Effector CD4-positive, alpha-beta T cell (primary cell): ENCODE data around the gene RBM47.
"Not testable (repeated sequence)": the region's sequence is repeated elsewhere in the genome, so short reads cannot be mapped to it uniquely, and the experiment has no call there.

Source experiments
- DNase-seq: peaks from one replicate; pipeline ENCODE4 v3.0.0-alpha.2; 2020
- total RNA-seq: gene quantifications from one replicate; lab custom pipeline; 2026; lab: John Stamatoyannopoulos, UW

Gene RBM47
- total RNA-seq = 0.56 reads per million

DNA sequence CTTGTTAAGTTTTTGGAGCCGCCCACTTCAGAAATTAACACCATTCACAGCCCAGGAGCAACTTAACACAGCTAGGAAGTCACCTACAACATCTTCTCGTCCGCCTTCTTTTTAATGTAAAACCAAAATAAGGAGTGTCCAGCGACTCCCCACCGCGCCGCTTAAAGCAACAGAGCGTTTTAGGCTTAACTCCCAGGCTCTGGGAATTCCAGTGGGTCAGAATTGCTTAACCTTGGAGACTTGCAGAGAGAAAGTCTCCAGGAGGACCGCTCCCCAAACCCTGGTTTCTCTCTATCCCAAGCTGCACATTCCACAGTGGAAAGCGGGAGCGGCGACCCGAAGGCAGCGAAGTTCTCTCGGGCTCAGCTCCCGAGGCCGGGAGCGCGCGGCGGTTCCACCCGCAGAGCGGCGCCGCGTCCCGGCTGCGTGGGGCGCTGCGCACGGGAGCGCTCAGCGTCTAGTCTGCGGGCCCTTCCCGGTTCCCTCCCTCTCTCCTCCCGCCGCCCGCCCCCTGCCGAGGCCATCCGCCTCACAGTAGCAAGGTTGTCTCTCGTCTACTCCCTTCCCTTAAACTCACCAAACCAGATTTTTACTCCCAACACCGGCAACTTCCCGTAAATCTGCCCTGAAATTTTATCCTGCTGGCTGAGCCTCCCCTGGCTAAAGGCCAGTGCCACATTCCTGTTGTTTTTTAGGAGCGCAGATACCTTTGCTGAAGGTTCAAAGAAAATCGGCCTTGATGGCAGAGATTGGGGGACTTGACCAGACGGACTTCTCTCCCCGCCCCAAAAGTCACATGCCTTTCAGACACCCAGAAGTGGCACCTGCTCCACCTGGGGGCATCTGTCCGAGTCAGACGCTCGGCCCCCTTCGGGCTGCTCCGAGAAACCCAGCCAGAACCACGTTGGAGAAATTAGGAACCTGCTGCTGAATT lies at the start of gene RBM47:
Gene RBM47 (minus strand): TSS at position 464 of the 934 bp plus-strand sequence. CDS start 190,971 bp downstream, outside the sequence.
- DNase-seq = no peak

DNA sequence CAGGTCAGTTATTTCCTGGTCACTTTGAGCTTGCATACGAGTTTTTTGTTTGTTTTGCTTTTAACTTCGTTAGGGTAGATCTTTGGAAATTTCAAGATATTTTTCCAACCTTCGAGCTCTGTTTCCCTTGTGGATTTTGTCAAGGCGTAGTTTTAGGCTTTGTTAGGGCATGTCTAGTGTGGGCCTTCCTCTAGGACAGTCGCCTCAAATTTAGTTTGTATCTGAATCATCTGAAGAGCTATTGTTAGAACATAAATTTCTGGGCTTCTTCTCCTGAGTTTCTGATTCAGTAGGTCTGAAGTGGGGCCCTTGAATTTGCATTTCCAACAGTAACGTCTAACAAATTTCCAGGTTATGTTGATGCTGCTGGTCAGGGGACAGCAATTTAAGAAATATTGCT lies 48.8 kb upstream of the RBM47 start:
- DNase-seq = no peak

DNA sequence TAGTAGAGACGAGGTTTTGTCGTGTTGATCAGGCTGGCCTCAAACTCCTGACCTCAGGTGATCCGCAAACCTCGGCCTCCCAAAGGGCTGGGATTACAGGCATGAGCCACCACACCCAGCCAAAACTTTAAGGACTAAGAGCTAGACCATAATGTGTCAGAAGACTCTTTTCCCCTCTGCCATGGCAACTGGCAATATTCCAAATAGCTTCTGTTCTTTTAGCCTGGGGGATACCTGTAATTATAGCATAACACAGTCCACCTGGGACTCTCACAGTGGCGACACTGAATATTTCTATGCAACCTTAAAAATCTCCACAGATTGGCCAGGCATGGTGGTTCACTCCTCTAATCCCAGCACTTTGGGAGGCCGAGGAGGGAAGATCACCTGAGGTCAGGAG lies 45.5 kb upstream of the RBM47 start:
- DNase-seq = no peak

DNA sequence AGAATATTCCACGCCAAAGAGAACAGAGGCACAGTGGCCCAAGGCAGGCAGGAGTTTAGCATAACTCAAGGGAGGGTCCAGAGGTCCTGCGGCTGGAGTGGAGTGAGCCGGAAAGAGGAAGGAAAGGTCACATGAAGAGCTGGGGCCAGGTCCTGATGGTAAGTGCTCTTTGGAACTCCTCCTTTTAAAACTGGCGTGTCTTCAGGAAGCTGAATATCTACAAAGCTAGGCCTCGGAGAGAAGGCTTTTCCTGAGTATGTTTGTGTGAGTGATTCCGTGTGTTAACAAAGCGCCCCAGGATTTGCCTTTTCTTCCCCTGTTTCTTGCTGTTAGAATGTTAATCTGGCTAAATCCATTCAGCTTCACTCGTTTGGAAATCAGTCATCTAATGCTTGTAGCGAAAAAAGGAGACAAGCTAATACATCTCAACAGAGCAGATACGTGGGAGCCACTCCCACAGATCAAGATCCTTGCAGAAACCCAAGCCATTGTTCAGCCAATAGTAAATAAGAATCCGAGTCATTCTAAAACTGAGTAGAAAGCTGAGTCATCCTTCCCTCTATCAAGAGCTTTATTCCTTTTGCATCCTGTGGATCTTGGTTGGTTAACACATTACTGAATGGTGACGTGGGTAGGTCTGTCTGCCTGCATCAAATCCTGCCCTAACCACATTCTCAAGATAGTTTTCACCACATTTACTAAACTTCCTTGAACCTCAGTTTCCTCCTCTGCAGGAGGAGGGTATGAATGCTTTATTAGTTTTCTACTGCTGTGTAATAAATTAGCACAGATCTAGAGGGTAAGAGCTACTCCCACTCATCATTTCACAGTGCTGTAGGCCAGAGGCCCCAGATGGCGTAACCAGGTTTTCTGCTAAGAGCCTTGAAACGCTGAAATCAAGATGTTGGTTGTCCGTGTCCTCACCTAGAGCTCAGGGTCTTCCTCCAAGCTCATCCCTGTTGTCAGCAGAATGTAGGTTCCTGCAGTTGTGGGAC lies 43.2 kb upstream of the RBM47 start:
- DNase-seq = no peak

DNA sequence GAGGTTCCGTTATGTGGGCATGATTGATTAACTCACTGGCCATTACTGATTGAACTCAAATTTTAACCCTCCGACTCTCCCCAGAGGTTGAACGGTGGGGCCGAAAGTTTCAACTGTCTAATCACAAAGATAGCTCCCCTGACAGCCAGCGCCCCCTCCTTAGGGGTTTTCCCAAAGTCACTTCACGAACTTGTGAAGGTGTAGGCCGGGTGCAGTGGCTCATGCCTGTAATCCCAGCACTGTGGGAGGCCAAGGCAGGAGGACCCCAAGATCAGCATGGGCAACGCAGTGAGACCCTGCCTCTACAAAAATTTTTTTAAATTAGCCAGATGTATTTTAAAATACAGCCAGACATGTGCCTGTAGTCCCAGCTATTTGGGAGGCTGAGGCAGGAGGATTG lies 39.8 kb upstream of the RBM47 start:
- no peak for DNase-seq

DNA sequence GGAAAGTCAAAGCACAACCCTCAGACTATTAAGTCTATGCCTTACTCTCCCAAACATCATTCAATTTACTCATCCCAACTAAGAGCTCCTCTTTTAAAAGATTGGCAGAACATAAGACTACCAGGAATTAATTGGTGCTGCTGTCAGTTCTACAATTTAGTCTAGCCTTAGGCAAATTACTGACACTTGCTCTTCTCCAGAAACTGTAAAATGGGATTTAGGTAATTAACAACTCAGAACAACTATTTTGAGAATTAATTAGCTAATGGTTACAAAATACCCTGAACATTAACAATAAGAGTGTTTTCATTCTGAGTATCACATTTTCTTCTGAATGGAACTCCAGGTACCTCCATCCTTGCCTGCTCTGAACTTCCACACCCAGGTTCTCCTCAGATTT lies 36.2 kb upstream of the RBM47 start:
- DNase-seq = no peak

DNA sequence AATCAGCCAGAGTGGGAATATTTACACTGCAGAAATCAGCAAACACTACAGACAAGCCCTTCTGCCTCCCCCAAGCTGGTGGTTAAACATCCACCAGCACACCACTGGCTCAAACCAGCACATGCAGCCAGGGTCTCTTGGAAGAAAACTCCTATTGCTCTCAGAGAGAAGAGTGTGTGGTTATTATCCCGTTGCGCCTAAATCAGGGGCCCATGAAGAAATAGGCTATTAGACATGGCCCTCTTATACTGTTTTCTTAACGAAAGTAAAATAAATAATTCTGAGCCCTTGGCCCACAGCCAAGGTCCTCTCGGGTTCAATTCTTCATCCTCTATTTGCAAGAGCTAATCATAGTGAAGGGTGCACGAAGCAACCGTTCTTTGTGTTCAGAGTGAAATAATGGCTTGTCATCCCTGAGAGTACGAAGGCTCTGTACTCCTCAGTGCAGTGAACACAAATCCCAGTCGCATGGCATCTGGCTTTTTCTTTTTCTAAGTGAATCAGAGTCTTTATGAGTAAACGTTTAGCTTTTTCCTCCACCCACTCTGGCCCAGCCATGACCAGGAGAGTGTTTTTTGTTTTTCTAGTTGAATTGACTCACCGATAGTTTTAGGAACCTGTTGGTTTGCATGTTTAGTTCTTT lies 33.4 kb upstream of the RBM47 start:
- no peak for DNase-seq

DNA sequence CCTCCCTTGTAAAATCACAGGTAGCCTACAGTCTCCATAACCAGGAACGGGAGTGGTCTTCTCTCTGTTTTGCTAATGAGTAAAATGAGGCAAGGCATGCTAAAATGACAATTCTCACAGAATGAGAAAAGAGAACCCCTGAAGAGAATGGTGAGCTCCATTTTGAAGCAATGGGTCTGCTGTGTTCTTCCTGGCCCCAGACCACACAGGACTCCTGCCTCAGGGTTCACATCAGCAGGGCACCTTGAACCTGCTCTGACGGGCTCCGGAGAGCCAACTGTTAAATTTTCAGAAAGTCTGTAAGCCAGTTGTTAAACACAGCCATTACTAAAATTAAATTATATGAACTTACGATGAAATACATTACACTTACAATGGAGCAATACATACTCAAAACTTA lies 32.1 kb upstream of the RBM47 start:
- no peak for DNase-seq

DNA sequence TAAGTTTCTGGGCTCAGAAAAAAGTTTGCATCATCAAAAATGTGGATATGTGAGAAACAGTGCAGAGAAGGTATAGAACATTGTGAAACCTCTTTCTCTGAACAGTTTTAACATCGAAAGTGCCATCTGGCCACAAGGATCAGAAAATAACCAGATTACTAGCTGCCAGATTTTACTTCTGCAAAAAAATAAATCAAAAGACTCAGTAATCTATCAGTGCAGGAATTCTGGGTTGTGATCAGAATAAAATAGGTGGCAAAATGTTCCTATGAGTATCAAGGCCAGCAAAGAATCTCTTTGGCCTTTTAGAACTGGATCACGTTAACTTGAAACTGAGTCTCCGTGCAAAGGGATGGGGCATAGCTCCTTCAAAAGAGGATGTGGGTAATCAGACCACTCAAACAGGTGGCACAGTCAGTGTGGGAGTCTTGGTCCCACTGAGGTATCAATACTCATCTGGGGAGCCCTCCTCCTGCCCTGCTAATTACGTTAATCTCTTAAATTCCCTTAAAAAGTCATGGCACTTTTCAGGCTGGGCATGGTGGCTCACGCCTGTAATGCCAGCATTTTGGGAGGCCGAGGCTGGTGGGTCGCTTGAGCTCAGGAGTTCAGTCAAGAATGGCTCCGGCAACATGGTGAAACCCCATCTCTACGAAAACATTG lies 26.7 kb upstream of the RBM47 start:
- DNase-seq = no peak

DNA sequence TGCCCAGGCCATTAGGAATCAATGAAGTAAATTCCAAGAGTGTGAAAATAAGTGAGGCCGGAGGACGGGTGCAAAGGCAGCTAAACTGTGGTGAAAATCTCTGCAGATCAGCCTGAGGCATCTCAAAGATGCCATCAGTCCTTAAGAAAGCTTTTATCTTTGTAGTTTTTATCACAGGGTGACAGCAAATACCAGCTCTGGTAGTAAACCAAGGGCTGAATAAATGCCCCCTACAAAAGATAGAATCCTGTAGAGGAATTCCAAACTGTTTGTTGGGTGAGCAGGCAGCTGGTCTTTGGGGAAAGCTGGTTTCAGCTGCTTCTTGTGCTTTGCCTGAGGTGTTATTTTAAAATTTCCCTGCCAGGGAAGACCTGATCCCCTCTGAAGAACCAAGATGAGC lies 21.6 kb upstream of the RBM47 start:
- no peak for DNase-seq

DNA sequence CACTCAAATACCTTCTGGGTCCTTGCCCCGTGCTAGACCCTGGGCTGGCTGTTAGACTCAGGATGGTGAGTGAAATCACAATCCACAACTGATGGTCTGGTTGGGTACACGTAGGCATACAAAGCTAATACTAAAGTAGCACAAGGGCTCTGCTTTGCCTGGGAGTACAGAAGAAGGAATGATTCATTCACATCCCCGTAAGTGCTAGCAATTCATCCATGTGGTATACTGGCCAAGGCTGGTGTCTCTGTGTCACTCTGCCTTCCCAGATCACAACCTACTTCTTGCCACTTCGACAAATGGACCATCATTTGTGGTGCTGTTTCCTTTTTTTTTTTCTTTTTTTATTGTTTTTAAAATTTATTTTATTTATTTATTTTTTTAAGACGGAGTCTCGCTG lies 19.7 kb upstream of the RBM47 start:
- no peak for DNase-seq

DNA sequence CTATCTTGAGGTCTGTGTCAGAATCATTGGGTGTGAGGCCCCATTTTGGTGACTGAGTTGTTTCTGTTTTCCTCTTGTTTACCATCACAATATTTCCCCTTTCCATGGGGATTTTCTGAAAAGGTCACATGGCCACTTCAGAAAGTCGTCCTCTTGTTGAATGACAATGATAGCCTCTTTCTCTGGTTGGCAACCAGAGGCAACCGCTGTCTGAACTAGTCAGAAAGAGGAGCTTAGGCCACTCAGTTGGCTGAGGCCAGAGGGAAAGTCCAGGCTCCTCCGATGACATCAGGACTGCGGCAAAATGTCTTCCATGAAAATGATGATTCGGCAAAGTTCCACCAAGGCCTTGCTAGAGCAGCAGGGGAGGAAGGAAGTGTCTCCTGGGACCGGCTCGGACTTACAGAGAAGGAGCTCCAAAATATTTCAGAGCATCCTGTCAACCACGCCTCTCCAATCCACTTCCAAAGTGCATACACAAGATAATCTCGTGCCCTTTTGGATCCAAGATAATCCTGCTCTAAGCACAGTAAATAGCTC lies 19.1 kb upstream of the RBM47 start:
- no peak for DNase-seq

DNA sequence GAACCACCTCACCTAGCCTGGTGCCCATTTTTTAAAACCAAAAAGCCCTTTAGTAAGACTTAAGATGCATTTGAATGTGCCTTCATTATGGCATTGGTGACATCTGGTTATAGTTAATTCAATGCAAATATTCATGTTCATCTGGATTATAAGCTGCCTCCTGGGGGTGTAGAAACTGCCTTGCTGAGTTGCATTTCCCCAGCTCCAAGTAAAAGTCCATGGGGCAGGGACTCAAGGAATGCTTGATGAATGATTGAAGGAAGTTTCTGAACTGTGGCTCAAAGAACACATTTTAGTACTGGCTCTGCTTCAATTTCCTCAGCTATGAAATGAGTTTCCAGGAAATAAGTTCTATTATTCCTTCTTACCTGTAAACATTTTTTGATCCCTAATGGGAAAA lies 18.5 kb upstream of the RBM47 start:
- no peak for DNase-seq

DNA sequence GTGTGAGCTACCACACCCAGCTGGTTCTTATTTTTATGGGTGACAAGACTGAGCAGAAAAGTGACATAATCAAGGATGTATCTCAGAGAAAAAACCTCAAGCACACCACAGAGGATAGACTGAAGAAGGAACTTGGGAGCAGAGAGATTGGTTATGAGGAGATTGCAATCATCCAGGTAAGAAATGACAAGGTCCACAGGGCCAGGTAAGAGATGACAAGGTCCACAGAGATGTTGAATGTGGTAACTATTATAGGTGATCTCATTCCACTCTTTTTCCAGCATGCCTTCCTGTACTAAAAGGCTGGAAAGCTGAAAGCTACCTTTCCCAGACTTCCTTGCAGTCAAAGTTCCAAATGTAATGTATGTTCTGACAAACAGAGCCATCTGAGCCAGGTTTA lies 15.9 kb upstream of the RBM47 start:
- DNase-seq = no peak

DNA sequence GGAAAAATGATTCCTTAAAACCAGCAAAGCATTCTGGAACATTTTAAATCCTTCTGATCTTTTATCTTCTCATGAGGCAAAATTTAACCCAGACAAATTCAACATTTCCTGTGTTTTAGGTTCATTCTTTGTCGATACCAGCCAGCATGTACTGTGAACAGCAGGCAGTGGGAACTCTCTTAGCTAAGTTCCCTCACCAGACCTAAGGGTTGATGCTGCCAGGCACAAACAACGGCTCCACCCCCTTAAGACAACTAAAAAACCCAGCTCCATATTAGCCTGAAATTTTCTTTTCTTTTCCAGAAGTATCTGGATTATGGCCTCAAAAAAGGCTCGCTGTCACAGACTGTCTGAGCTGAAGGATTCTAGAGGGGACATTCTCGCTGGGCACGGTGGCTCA lies 2.4 kb upstream of the RBM47 start:
- no peak for DNase-seq

DNA sequence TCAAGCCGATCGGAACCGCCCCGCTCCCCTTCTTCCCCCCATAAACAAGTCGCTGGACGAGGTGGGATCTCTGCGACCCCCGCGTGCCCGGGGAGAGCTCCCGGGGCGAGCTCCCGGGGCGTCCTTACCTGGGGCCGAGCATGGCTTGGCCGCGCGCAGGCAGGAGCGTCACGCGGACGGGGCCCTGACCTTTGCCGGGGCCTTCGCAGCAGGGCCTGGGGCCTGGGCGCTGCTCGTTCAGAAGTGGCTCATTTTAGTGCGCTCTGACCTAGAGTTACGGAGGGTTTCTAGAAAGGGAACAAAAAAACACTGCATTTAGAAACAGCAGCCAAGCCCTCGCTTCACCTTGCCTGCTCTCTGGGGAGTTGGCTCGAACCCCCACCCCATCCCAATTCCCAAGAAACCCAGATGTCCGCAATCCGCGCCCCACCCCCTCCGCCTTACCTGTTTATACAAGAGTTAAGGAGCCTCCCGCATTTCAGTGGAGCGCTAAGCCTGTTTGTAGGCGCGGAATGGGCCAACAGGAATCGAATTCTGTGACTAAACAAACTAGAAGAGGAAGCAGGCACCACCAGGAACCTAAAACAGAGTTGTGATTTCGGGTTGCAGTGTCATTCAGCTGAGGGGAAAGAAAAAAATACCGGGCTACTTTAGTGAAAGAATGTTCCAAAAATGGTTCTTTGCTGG lies 814 bp upstream of the RBM47 start:
- DNase-seq = no peak

DNA sequence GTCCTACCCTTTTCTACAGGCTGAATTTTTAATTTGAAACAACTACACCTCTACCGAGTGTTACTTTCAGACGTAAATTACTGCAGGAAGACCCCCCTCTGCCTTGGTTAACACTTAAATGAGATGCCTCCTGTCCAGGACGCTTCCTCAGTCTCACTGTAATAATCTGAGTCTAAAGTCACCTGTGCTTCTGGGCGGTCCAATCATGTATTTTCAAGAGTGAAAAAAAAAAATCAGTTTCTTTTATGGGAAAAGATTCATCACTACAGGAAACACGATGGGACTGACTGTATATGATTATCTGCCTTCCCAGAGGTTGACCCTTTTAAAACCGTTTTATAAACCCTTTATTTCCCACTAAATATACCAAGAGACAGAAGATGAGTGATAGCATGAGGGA lies 776 bp downstream of the RBM47 start:
- DNase-seq = no peak

DNA sequence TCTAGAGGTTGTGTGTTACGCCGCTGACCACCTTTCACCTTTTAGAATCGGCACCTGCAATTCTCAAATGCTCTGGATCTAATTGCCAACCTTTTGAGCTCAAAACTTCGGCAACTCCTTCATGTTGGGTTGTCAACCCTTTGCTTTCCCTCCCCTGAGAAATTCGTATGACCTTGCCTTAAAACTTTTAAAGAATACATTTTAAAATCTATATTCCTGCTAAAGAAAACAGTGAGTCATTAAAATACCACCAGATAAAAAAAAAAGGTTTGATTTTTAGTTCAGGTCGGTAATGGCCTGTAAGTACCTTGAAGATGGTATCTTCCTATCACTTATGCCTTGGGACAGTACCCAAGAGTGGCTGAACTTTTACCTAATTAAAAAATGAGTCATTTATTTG lies 1.3 kb downstream of the RBM47 start:
- DNase-seq = not testable (repeated sequence)

DNA sequence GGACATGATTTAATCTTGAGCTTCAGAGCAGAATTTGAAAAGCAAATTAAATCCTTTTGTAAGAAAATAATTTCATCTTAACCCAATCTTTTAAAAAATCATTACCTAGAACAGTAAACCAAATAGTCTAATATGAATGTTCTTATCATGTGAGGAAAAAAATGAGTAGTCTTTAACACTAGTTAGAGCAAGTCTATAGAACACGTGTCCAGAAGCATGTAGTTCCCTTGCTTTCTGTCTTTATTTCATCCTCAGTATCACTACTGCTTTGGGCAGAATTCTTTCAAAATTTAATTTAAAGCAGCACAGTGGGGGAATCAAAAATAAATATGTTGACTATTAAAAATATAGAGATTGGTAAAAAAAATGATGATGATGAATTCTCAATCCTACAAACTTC lies 2.1 kb downstream of the RBM47 start:
- DNase-seq = no peak

DNA sequence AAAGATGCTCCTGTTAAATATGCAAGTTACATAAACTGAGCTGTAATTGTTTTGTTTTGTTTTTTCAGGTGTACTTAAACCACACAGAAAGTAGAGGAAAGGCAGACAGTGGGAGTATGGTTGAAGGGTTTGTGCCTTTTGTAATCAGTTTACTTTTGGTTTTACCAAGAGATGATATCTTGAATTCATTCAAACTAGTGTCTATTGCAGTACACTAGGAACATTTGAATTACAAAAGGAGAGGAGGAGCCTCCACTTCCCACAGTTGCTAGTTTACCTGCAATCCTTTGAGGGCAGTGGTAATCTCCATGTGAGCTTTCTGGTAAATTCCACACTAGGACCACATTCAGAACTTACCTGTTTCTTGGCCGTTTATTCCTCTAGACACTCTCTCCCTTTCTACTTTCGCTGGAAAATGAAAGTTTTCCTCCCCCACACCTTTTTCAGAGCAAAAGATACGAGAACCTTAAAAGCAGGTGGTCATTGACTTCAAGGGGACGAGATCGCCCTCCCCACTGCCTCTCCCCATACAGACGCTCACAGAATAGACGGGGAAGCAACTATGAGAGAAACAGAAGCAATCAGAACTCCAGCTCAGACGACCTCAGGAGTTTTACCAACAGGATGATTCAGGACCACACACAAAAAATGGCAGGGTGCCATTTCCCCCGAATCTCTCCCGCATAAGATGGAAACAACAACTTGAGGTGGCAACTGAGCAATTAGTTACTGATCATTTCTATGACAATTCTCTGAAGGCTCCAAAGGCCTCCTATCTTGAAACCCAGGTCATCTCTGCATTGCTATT lies 3.3 kb downstream of the RBM47 start:
- no peak for DNase-seq

DNA sequence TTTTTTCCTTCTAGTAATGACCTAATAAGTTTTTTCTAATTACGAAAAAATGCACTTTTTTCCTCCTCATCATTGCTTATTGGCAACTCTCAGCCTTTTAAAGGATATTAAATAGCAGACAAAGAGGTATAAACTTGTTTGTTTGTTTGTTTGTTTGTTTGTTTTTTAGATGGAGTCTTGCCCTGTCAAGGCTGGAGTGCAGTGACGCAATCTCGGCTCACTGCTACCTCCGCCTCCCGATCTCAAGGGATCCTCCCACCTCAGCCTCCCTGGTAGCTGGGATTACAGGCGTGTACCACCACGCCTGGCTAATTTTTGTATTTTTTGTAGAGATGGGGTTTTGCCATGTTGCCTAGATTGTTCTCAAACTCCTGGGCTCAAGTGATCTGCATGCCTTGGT lies 6.0 kb downstream of the RBM47 start:
- DNase-seq = no peak
